Fibroblast of skin of abdomen (primary cell): Measurements from ENCODE around the gene ZNF256. TPM values are rescaled to one million over a fixed set of nuclear protein-coding genes. Genes with fewer than 3 reads are reported as not detected.

Experiments
- DNase-seq: peaks from one replicate; pipeline ENCODE4 v3.0.0-alpha.2; 2013
- polyA plus RNA-seq, 2 experiments: library from polyadenylated mRNA; unstranded; fragments of 120-200 nt; gene quantifications; one replicate each; pipeline ENCODE4 v1.2.1, GENCODE V29; 2013; ENCODE audit not compliant: insufficient read length in 2 of 2

The ZNF256 gene
- polyA plus RNA-seq (2013, experiment 1 of 2; ENCODE audit: insufficient read length): 2.5 TPM
- 2.7 TPM for polyA plus RNA-seq (2013, experiment 2 of 2; ENCODE audit: insufficient read length)

GRCh38 chr19:57947419-57948134 is at the start of gene ZNF256:
TSS of gene ZNF256 (minus strand) at chr19:57947706. CDS start at chr19:57947474, 232 bp downstream.
- peak; percentile 93 for DNase-seq

- no peak for DNase-seq
Observed at GRCh38 chr19:57992841-57993240, 45.3 kb upstream of the ZNF256 start.

GRCh38 chr19:57978586-57979289 is 31.2 kb upstream of the ZNF256 start:
- DNase-seq: no peak

GRCh38 chr19:57974434-57974833 is 26.9 kb upstream of the ZNF256 start, which contains the start of gene C19orf18:
TSS of gene C19orf18 (minus strand) at chr19:57974534. CDS start at chr19:57974432, 102 bp downstream.
- no peak for DNase-seq

- no peak for DNase-seq
Observed at GRCh38 chr19:57964761-57965160, 17.3 kb upstream of the ZNF256 start.

GRCh38 chr19:57961785-57962184 is 14.3 kb upstream of the ZNF256 start:
- no peak for DNase-seq

GRCh38 chr19:57954996-57955395 is 7.5 kb upstream of the ZNF256 start:
- DNase-seq: no peak

GRCh38 chr19:57949702-57950101 is 2.2 kb upstream of the ZNF256 start:
- no peak for DNase-seq

GRCh38 chr19:57949296-57949695 is 1.8 kb upstream of the ZNF256 start:
- DNase-seq: no peak

- DNase-seq: no peak
Observed at GRCh38 chr19:57947088-57947418, 453 bp downstream of the ZNF256 start.

- DNase-seq: no peak
Observed at GRCh38 chr19:57946316-57946715, 1.2 kb downstream of the ZNF256 start.

GRCh38 chr19:57941593-57941992 is 5.9 kb downstream of the ZNF256 start:
- no peak for DNase-seq

- DNase-seq: no peak
Observed at GRCh38 chr19:57935731-57936130, 11.8 kb downstream of the ZNF256 start.

GRCh38 chr19:57934820-57935665 is 12.5 kb downstream of the ZNF256 start, which contains the start of gene ZNF418:
TSS of gene ZNF418 (minus strand) at chr19:57935402. CDS start at chr19:57933822, 1,580 bp downstream.
- DNase-seq: peak; percentile 83

GRCh38 chr19:57927587-57927986 is 19.9 kb downstream of the ZNF256 start:
- no peak for DNase-seq

GRCh38 chr19:57916168-57916995 is 31.1 kb downstream of the ZNF256 start, which contains the start of gene ZNF417:
TSS of gene ZNF417 (minus strand) at chr19:57916592. CDS start at chr19:57916411, 181 bp downstream.
- peak; percentile 96 for DNase-seq

- no peak for DNase-seq
Observed at GRCh38 chr19:57914531-57914930, 33.0 kb downstream of the ZNF256 start.

GRCh38 chr19:57907394-57907793 is 40.1 kb downstream of the ZNF256 start:
- DNase-seq: no peak

GRCh38 chr19:57905258-57905657 is 42.2 kb downstream of the ZNF256 start:
- DNase-seq: no peak

- no peak for DNase-seq
Observed at GRCh38 chr19:57903618-57904184, 43.8 kb downstream of the ZNF256 start.

GRCh38 chr19:57900311-57900710 is 47.2 kb downstream of the ZNF256 start:
- DNase-seq: no peak
